NB4 (cell line): ENCODE measurements around the gene AQP4.

ENCODE experiments used
- POLR2A ChIP-seq: IDR thresholded peaks from 2 replicates; pipeline ENCODE4 v1.6.1; 2011; ENCODE audit warnings: mild to moderate bottlenecking; ENCODE audit not compliant: insufficient read length; ENCODE audit errors: extremely low read depth
- TF ChIP-seq, protein P1 (sequence below): IDR thresholded peaks from one replicate; pipeline ENCODE4 v1.5.1; 2012; ENCODE audit warnings: low read depth, low read length
- TF ChIP-seq, protein P2 (sequence below): IDR thresholded peaks from 2 replicates; pipeline ENCODE4 v1.6.1; 2011; ENCODE audit warnings: low read depth, low read length

DNA sequence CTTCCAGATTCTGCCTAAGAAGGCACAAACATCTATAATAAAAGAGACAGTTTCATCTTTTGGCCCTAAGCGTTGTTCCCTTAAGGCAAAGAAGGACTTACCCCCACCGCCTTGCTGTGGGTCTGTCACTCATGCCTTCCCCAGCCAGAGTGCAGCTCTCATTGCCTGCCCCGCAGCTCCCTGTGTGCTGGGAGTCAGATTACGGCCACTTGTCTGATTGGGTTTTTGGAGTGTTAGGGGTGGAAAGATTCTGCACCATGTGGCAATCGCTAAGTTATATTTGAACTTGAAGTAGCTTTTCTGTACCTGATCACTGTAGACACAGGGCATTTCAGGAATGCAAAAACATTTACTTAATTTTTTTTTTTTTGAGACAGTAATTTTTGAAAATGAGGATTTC, at the start of gene AQP4:
- TF ChIP-seq, protein P1, sequence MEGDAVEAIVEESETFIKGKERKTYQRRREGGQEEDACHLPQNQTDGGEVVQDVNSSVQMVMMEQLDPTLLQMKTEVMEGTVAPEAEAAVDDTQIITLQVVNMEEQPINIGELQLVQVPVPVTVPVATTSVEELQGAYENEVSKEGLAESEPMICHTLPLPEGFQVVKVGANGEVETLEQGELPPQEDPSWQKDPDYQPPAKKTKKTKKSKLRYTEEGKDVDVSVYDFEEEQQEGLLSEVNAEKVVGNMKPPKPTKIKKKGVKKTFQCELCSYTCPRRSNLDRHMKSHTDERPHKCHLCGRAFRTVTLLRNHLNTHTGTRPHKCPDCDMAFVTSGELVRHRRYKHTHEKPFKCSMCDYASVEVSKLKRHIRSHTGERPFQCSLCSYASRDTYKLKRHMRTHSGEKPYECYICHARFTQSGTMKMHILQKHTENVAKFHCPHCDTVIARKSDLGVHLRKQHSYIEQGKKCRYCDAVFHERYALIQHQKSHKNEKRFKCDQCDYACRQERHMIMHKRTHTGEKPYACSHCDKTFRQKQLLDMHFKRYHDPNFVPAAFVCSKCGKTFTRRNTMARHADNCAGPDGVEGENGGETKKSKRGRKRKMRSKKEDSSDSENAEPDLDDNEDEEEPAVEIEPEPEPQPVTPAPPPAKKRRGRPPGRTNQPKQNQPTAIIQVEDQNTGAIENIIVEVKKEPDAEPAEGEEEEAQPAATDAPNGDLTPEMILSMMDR, result no peak
- TF ChIP-seq POLR2A, result no peak
- TF ChIP-seq, protein P2, sequence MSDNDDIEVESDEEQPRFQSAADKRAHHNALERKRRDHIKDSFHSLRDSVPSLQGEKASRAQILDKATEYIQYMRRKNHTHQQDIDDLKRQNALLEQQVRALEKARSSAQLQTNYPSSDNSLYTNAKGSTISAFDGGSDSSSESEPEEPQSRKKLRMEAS, result no peak
